Muscle layer of duodenum (tissue), 2 donors: ENCODE data around the gene C5orf47.

Experiments
- H3K27ac ChIP-seq: one replicate; pipeline ENCODE4 v1.7.0; 2013; ENCODE audit warnings: mild to moderate bottlenecking, low read length
- H3K27me3 ChIP-seq: one replicate; pipeline ENCODE4 v1.7.0; 2013; ENCODE audit warnings: low read depth, mild to moderate bottlenecking, control low read depth, low read length
- H3K36me3 ChIP-seq, 2 donors: one replicate each; pipeline ENCODE4 v1.7.0; 2013; ENCODE audit warnings: low read length in 2 of 2, control low read depth in 1 of 2, mild to moderate bottlenecking in 1 of 2; ENCODE audit not compliant: insufficient read depth in 2 of 2, control insufficient read depth in 1 of 2
- H3K4me1 ChIP-seq, 2 donors: one replicate each; pipeline ENCODE4 v1.7.0; 2013; ENCODE audit warnings: low read length in 2 of 2, mild to moderate bottlenecking in 2 of 2, control low read depth in 1 of 2, moderate library complexity in 1 of 2; ENCODE audit not compliant: insufficient read depth in 2 of 2, control insufficient read depth in 1 of 2
- H3K4me3 ChIP-seq, 2 donors: one replicate each; pipeline ENCODE4 v1.7.0; 2013; ENCODE audit warnings: low read length in 2 of 2, low read depth in 1 of 2, mild to moderate bottlenecking in 1 of 2
- H3K9me3 ChIP-seq, 2 donors: one replicate each; pipeline ENCODE4 v1.7.0; 2013; ENCODE audit warnings: low read length in 2 of 2, control low read depth in 1 of 2, mild to moderate bottlenecking in 1 of 2; ENCODE audit not compliant: control insufficient read depth in 1 of 2
- donor health status: healthy.

C5orf47 gene

DNA sequence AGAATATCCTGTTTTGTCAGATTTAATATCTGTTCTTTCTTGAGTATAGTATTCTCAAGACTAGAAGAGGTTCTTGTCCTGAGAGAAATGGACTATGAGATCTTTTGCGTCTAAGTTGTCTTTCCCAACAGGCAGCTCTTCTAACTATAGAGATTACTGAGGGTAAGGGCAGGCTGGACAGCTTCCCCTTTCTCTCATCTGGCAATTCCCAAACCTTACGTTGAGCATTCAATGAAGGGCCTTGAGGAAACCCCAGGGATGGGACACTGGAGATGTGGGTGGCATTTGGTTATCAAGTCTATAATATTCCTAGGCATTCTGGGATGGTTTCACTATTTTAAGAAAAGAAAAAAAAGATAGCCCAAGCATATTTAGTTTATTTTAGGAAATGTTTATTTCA, 28.0 kb upstream of the C5orf47 start:
- H3K4me3 ChIP-seq: no peak overlapping the region
- no peak overlapping the region for H3K27ac ChIP-seq
- H3K9me3 ChIP-seq: no peaks in the 10 kb centered on the region
- H3K27me3 ChIP-seq: no peaks in the 10 kb centered on the region
- peaks cover 6% of the 10 kb centered on the region in 2 donors for H3K36me3 ChIP-seq
- H3K4me1 ChIP-seq: peaks cover 0 to 10% of the 10 kb centered on the region in 2 donors

DNA sequence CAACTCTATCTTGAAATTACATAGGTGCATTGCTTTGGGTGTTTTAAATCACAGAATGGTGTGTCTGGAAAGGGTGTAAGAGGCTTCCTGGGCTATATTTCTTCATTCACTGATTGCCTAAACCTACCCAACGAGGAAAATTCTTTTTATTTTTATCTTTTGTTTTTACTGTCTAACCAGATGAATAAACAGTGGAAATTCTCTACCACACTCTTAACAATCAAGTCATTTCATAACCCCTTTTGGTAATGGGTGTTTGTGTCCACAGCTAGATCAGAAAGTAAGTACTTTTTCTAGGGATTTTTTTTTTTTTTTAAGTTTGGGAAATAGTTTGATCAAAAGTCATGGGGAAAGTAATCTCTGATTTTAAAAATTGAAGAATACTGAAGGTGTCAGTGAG, 27.6 kb upstream of the C5orf47 start:
- Histone ChIP-seq H3K9me3 (no peaks in the 10 kb centered on the region), H3K4me1 (peaks cover 0 to 9% of the 10 kb centered on the region in 2 donors), H3K4me3 (no peak overlapping the region), H3K27ac (no peak overlapping the region), H3K27me3 (no peaks in the 10 kb centered on the region), H3K36me3 (peaks cover 4 to 6% of the 10 kb centered on the region in 2 donors)

DNA sequence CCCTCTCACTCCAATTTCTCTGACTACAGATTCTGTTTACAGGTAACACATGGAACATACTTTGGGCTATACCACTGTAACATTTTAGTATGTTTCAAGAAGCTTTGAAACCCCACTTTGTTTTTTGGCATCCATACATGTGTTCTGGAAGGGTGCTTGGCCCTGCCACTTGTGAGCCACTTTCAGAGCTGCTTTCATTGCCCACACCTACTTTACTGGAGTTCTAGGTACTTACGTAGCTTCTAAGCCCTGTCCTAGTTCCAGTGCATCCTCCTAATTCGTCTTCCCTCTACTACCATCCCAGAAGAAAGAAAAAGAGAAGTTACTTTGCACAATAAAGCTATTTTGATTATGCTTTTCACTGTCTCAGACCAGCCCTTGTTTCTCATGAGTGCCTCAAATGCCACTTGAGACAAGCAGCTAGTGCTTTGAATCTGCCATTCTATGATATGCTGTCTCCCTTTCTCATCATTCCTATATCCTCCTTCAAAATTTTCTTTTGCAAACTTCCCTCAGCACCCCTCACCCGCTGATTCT, 26.5 kb upstream of the C5orf47 start:
- Histone ChIP-seq H3K27ac (peak overlapping the region; percentile 40), H3K27me3 (no peaks in the 10 kb centered on the region), H3K4me1 (peaks cover 0 to 8% of the 10 kb centered on the region in 2 donors), H3K4me3 (no peak overlapping the region), H3K9me3 (no peaks in the 10 kb centered on the region), H3K36me3 (peaks cover 4 to 6% of the 10 kb centered on the region in 2 donors)

DNA sequence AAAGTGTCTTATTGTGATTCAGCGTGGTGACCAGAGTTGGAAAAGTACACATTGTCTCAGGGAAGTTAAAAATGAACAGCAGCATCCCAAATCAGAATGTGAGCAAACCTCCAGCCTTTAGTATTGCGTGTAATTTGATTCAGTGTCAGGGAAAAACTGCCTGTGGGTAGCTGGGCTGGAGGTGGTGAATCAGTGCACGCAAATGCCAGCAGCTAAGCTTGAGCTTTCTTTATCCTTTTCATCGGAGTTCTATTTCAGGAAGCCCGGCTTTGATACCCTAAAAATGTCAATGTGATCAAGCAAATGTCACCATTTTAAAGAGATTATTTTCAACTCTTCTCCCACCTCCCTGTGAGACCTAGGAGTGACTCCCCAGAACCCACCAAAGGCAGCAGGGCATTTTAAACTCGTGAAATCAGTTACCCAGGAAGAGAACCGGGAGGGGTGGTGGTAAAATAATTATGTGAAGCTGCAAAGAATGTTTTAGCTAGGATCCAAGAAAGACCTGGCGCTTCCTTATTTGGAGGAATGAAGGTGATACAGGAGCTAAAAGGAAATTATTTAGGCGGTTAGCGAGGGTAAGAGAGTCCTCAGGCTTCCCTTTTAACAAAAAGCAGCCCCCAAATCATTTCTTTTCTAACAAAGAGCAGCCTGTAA, 25.7 kb upstream of the C5orf47 start:
- Histone ChIP-seq H3K27me3 (no peaks in the 10 kb centered on the region), H3K4me1 (peaks cover 0 to 4% of the 10 kb centered on the region in 2 donors), H3K36me3 (no peaks in the 10 kb centered on the region), H3K27ac (no peak overlapping the region), H3K9me3 (no peaks in the 10 kb centered on the region), H3K4me3 (no peak overlapping the region)

DNA sequence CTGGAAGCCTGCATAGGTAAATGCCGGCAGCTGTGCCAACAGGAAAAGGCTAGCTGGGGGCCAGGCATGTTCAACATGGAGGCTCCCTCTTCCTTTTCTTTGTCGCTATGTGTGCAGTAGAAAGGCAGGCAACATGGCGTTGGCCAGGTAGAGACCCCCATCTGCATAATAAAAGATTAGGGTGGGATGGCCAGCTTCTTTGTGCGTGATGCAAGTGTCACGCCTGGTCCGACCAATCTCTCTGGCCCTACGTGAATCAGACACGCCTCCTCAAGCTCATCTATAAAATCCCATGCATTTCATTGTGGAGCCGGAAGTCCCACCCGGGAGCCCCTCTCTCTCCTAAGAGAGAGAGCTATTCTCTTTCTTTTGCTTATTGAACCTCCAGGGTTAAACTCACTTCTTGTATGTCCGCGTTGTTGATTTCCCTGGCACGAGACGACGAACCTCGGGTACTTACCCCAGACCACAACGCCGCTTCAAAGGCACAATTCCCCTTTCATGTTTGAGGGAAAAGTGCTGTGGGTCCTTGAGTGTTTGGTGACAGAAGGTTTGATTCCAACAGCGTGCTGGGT, 25.0 kb upstream of the C5orf47 start:
- Histone ChIP-seq H3K27me3 (no peaks in the 10 kb centered on the region), H3K27ac (no peak overlapping the region), H3K36me3 (no peaks in the 10 kb centered on the region), H3K4me1 (peaks cover 0 to 4% of the 10 kb centered on the region in 2 donors), H3K4me3 (no peak overlapping the region), H3K9me3 (no peaks in the 10 kb centered on the region)

DNA sequence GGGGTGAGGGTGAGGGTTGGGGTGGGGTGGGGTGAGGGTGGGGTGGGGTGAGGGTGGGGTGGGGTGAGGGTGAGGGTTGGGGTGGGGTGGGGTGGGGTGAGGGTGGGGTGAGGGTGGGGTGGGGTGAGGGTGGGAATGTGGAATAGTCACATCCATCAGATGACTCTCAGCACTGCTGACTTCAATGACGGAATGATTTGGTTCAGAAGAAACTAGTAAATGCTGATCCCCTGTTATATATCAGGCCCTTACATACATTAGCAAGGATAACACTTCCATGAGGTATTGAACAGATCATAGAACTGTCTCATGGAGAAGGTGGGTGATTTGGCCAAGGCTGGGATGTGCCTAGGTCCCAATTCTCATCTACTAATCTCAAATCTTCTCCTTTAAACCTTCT, 24.5 kb upstream of the C5orf47 start:
- Histone ChIP-seq H3K4me1 (peaks cover 0 to 4% of the 10 kb centered on the region in 2 donors), H3K9me3 (no peaks in the 10 kb centered on the region), H3K36me3 (no peaks in the 10 kb centered on the region), H3K27me3 (no peaks in the 10 kb centered on the region), H3K27ac (no peak overlapping the region), H3K4me3 (no peak overlapping the region)

DNA sequence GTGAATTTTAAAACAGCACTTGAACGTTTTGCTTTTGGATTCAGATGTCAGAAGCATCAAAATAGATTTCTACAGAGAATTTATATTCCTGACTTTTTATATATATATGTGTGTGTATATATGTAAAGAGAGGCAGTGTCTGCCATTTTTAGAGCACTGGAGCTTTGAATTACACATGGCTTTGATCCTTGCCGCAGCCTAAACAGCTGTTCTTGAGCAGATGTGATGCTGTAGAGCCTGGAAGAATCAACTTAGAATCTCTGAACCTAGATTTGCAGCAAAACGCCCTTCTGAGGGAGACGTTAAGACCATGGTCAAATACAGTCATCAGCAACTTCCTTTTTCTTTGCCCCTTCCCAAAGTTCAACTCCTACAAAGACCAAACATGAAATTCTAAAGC, 21.7 kb upstream of the C5orf47 start:
- Histone ChIP-seq H3K36me3 (no peaks in the 10 kb centered on the region), H3K4me3 (no peak overlapping the region), H3K4me1 (peaks cover 0 to 4% of the 10 kb centered on the region in 2 donors), H3K9me3 (no peaks in the 10 kb centered on the region), H3K27me3 (no peaks in the 10 kb centered on the region), H3K27ac (no peak overlapping the region)

DNA sequence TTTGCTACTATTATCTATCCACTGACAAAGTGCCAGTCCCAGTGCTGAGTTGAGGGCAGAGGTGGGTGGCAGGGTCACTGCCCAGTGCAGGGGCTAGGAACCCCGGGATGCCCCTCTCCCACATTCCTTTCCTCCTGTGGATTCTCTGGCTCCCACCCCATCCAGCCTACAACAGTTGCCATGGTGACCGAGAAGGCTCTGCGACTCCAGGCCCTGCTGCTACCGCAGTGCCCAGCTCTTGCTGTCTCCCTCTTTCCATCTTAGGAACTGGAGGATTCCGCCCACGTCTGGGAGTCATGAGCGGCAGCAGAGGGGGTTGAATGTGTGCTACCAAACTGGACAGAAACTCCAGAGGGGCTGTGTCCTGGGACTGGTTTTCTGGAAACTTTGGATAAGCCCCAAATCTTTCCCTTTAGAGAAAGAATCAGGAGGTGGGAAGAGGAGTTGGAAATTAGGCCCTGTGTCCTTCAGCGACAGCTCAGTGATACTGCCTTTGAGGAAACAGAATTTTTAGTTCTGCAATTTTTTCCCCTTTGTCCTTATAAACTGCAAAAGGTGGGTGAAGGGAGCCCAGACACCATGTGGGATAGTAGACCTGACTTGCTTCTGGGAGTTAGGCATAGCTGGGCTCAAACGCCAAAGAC, 20.7 kb upstream of the C5orf47 start:
- Histone ChIP-seq H3K4me3 (no peak overlapping the region), H3K27me3 (no peaks in the 10 kb centered on the region), H3K4me1 (peaks cover 0 to 8% of the 10 kb centered on the region in 2 donors), H3K36me3 (no peaks in the 10 kb centered on the region), H3K9me3 (no peaks in the 10 kb centered on the region), H3K27ac (no peak overlapping the region)

DNA sequence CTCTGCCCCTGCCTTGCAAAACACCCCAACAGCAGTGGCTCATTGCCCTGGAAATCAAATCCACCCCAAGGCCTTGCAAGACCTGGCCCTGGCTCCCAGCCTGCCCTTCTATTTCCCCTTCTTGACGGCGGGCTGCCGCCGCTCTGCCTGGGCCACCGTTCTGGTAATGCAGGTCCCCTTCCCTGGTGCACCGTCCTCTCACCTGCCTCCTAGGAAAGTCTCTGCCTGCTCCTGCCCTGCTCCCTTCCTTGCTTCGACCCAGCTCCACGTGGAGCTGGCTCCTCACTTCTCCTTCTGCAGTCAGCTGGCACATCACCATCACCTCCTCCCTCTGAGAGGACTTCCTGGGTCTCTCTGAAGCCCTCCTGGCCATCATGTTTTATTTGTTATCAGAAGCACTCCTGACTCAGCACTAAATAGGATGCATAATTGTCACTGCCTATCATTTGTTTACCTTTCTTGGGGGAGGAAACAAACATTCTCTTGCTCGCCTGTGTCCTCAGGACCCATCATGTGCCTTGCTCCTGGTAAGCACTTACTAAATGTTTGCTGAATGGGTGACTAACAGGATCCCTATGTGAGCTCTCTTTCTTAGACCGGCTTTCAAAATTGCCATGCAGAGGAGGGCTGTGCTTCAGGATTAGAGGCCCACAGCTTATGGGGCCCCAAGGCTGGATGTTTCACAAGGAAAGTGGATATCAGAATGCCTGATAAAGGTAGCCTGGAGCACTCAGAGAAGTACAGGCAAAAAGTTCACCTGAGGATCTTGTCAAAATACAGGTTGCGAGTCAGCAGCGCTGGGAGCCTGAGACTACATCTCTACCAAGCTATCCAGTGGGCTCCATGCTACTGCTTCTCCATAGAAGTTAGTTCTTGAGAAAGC, 19.6 kb upstream of the C5orf47 start:
- Histone ChIP-seq H3K27ac (no peak overlapping the region), H3K9me3 (no peaks in the 10 kb centered on the region), H3K4me1 (peaks cover 0 to 5% of the 10 kb centered on the region in 2 donors), H3K27me3 (no peaks in the 10 kb centered on the region), H3K4me3 (no peak overlapping the region), H3K36me3 (no peaks in the 10 kb centered on the region)

DNA sequence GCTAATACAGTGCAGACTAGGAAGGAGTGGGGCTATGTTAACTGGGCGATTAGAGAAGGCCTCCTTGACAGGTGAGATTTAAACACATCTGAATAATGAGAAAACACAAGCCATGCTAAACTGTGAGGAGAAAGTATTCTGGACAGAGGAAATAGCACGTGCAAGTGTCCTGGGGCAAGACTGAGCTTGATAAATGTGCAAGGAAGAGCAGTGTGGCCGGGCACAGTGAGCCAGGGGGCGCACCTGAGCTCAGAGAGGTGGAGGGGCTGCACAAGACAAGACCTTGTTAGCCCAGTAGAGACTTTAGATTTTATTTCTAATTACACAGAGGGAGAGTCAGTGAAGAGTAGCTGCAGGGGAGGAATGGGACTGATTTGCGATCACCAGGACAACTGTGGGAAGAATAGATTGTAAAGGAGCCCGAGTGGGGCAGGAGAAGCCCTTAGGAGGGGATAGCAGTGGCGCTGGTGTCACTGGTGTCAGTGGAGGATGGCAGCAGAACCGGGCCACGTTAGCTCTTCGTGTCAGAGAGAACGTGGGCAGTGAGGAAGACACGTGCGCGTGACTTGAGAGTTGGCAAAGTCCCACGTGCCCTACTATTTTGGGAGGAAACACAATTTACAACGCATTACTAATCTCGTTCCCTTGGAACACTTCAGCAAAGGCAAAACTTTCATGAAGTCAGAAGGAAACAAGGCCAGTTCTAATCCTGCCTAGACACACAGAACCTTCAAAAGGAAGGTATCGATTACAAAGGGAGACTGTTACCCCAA, 17.9 kb upstream of the C5orf47 start:
- no peaks in the 10 kb centered on the region for H3K27me3 ChIP-seq
- H3K27ac ChIP-seq: no peak overlapping the region
- no peaks in the 10 kb centered on the region for H3K36me3 ChIP-seq
- peaks cover 0 to 5% of the 10 kb centered on the region in 2 donors for H3K4me1 ChIP-seq
- H3K4me3 ChIP-seq: no peak overlapping the region
- no peaks in the 10 kb centered on the region for H3K9me3 ChIP-seq
